B cell (primary cell): ENCODE data around the gene GABRG3. TPM values are rescaled to one million over a fixed set of nuclear protein-coding genes. Genes with fewer than 3 reads are reported as not detected.

ENCODE experiments used
- ATAC-seq: fragments of 200-7000 bp; cut with Tn5 transposase; one replicate; pipeline ENCODE4 v1.10.0; 2021; ENCODE audit warnings: low read depth, mild to moderate bottlenecking, moderate number of reproducible peaks, moderate library complexity
- CTCF ChIA-PET: fragments of 350-600 bp; sonication (Branson Sonifier 250); formaldehyde crosslinking; loops from one replicate; lab custom pipeline; 2021; ENCODE audit warnings: antibody characterized with exemption, inconsistent platforms; lab: Charles Lee
- POLR2A ChIA-PET: fragments of 350-600 bp; sonication (Branson Sonifier 250); formaldehyde crosslinking; loops from one replicate; lab custom pipeline; 2021; ENCODE audit warnings: antibody characterized with exemption; lab: Charles Lee
- DNase-seq: peaks from one replicate; pipeline ENCODE4 v3.0.0; 2013
- H2AFZ ChIP-seq: 2 replicates; pipeline ENCODE4 v1.6.1; 2012; ENCODE audit warnings: mild to moderate bottlenecking, low read depth, low read length; ENCODE audit not compliant: insufficient read depth, poor library complexity, severe bottlenecking
- H3K27ac ChIP-seq, 2 donors: 1 replicate in 1 of 2; 2 replicates in 1 of 2; pipeline ENCODE4 v1.5.1; 2012 to 2013; ENCODE audit warnings: low read length in 2 of 2, mild to moderate bottlenecking in 2 of 2, moderate library complexity in 1 of 2
- H3K27me3 ChIP-seq, 4 experiments: fragments of 200-600 bp in 1 of 4; sonication (generic) in 1 of 4; replicated peaks in 1 of 4; 1 replicate in 2 of 4; 2 replicates in 2 of 4; pipeline versions ENCODE4 v1.6.1 to v1.7.0; 2013 to 2016; ENCODE audit warnings: low read length in 3 of 4, mild to moderate bottlenecking in 2 of 4, mixed read lengths in 1 of 4, moderate library complexity in 1 of 4; ENCODE audit not compliant: insufficient read depth in 4 of 4, control insufficient read depth in 3 of 4; ENCODE audit errors: control extremely low read depth in 1 of 4
- H3K36me3 ChIP-seq, 2 experiments: replicated peaks in 1 of 2; 1 replicate in 1 of 2; 2 replicates in 1 of 2; pipeline versions ENCODE4 v1.6.1 to v1.7.1; 2013; ENCODE audit warnings: low read length in 1 of 2; ENCODE audit not compliant: insufficient read depth in 2 of 2, control insufficient read depth in 1 of 2; ENCODE audit errors: control extremely low read depth in 1 of 2, extremely low read depth in 1 of 2
- H3K4me1 ChIP-seq, 2 donors: fragments of 200-600 bp in 1 of 2; sonication (generic) in 1 of 2; 1 replicate in 1 of 2; 2 replicates in 1 of 2; pipeline versions ENCODE4 v1.5.1 to v1.6.1; 2013 to 2017; ENCODE audit warnings: low read length in 2 of 2; ENCODE audit not compliant: control insufficient read depth in 2 of 2, insufficient read depth in 2 of 2
- H3K4me2 ChIP-seq: replicated peaks from 2 replicates; pipeline ENCODE3; 2012; ENCODE audit warnings: mild to moderate bottlenecking, low read depth, low read length; ENCODE audit not compliant: poor library complexity, severe bottlenecking
- H3K4me3 ChIP-seq, 5 experiments: fragments of 200-600 bp in 1 of 5; sonication (generic) in 1 of 5; 1 replicate in 3 of 5; 2 replicates in 2 of 5; pipeline versions ENCODE4 v1.5.1 to v1.7.0; 2011 to 2016; ENCODE audit warnings: low read length in 4 of 5, mild to moderate bottlenecking in 4 of 5, low read depth in 2 of 5, control low read depth in 1 of 5, moderate library complexity in 1 of 5; ENCODE audit not compliant: insufficient read depth in 1 of 5; ENCODE audit errors: control extremely low read depth in 1 of 5, extremely low read depth in 1 of 5
- H3K79me2 ChIP-seq: fragments of 200-600 bp; sonication (generic); one replicate; pipeline ENCODE4 v1.6.0; 2016; ENCODE audit warnings: low read length; ENCODE audit not compliant: control insufficient read depth, insufficient read depth
- H3K9ac ChIP-seq: fragments of 200-600 bp; sonication (generic); 2 replicates; pipeline ENCODE4 v1.6.1; 2017; ENCODE audit warnings: mild to moderate bottlenecking, low read length, moderate library complexity
- H3K9me3 ChIP-seq, 3 donors: one replicate each; pipeline versions ENCODE4 v1.6.1 to v1.7.1; 2013; ENCODE audit warnings: low read length in 2 of 3; ENCODE audit not compliant: control insufficient read depth in 2 of 3, insufficient read depth in 1 of 3; ENCODE audit errors: control extremely low read depth in 1 of 3
- H4K20me1 ChIP-seq: 2 replicates; pipeline ENCODE4 v1.6.0; 2012; ENCODE audit warnings: mild to moderate bottlenecking, low read length; ENCODE audit not compliant: insufficient read depth, control insufficient read depth, poor library complexity, severe bottlenecking
- H3K27ac Mint-ChIP-seq: one replicate; pipeline ENCODE4 v1.8.0; 2021; ENCODE audit warnings: mixed read lengths
- H3K27me3 Mint-ChIP-seq: one replicate; pipeline ENCODE4 v1.8.0; 2021; ENCODE audit warnings: mixed read lengths
- H3K4me1 Mint-ChIP-seq: one replicate; pipeline ENCODE4 v1.8.0; 2021; ENCODE audit warnings: mixed read lengths
- H3K4me3 Mint-ChIP-seq: one replicate; pipeline ENCODE4 v1.8.0; 2021; ENCODE audit warnings: mixed read lengths
- H3K9me3 Mint-ChIP-seq: one replicate; pipeline ENCODE4 v1.8.0; 2022; ENCODE audit warnings: mixed read lengths; ENCODE audit not compliant: insufficient read depth
- EZH2 ChIP-seq: IDR thresholded peaks from 2 replicates; pipeline ENCODE4 v1.6.1; 2012; ENCODE audit warnings: borderline replicate concordance, low read depth, mild to moderate bottlenecking, moderate library complexity, low read length; ENCODE audit not compliant: insufficient read depth, poor library complexity, severe bottlenecking
- WGBS: methylation state at CpG from one replicate; pipeline ENCODE4 v1.1.5; 2013; ENCODE audit warnings: missing lambda C conversion rate; ENCODE audit not compliant: insufficient coverage; 5-methylcytosine and 5-hydroxymethylcytosine counted together
- intact Hi-C: fragments of 100-400 bp; cut with micrococcal nuclease; formaldehyde crosslinking; loops from one replicate; pipeline ENCODE4 v1.10.0; 2022
- polyA plus RNA-seq: library from polyadenylated mRNA; depleted of rRNA; stranded (reverse); fragments of >200 nt; gene quantifications from 2 replicates; pipeline ENCODE4 v1.2.3, GENCODE V29; 2012
- total RNA-seq, 2 donors: library from RNA; stranded (reverse); fragments of 120-200 nt in 1 of 2; gene quantifications; 1 replicate in 1 of 2; 2 replicates in 1 of 2; pipeline versions ENCODE4 v1.2.3 to v1.2.4, GENCODE V29; 2013 to 2022
- TF ChIP-seq, protein P1 (sequence below): fragments of 200-600 bp; IDR thresholded peaks from one replicate; pipeline ENCODE4 v1.8.0; 2022; ENCODE audit warnings: antibody characterized with exemption, mild to moderate bottlenecking

GABRG3 gene
- total and polyA plus RNA-seq, 2 donors (not counting 1 experiment from before 2014, with no cell fraction given), result not detected

DNA sequence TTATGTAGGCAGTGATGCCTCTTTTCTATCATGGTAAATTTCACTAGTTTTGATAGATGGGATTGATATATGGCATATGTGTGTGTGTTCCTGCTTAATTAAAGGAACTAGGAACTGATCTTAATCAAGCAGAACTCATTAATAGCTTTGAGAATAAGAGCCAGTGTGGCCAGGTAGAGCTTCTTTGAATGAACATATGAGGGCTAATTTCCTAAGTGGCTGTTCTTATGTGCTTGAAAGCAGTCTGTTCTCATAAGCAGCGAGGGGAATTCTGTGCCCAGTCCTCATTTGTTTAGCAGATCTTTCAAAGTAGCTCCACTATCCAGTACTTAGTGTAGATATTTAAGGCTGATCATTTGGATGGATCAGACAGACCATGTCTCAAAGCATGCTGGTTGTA is 164.2 kb downstream of the GABRG3 start:
- H4K20me1 ChIP-seq, result no peaks in the 10 kb centered on the region
- H3K9ac ChIP-seq, result no peak overlapping the region
- no peak overlapping the region for H3K4me3 ChIP-seq
- no peaks in the 10 kb centered on the region for H3K36me3 ChIP-seq
- no peak for ATAC-seq
- DNase-seq, result no peak
- WGBS, result no CpG with 5 or more reads among the region's 1 CpG
- POLR2A ChIA-PET, result no interaction called here
- no peaks in the 10 kb centered on the region for H3K27me3 ChIP-seq
- Mint-ChIP-seq H3K27me3 (no peaks in the 10 kb centered on the region), H3K4me3 (no peak overlapping the region), H3K27ac (no peak overlapping the region), H3K9me3 (no peaks in the 10 kb centered on the region), H3K4me1 (no peaks in the 10 kb centered on the region)
- H3K4me1 ChIP-seq, result no peaks in the 10 kb centered on the region
- intact Hi-C loops, result no loop called here
- no peaks in the 10 kb centered on the region for H3K79me2 ChIP-seq
- H3K9me3 ChIP-seq, result peaks cover 0 to 6% (median 0%) of the 10 kb centered on the region in 3 donors
- H3K27ac ChIP-seq, result no peak overlapping the region
- CTCF ChIA-PET, result interaction anchor here (0.6 kb wide), 1 partner anchor 41 kb away, joined by 5 read pairs; no protein-coding TSS in a partner anchor
- H3K4me2 ChIP-seq, result no peak overlapping the region
- no peak for TF ChIP-seq EZH2
- TF ChIP-seq, protein P1, sequence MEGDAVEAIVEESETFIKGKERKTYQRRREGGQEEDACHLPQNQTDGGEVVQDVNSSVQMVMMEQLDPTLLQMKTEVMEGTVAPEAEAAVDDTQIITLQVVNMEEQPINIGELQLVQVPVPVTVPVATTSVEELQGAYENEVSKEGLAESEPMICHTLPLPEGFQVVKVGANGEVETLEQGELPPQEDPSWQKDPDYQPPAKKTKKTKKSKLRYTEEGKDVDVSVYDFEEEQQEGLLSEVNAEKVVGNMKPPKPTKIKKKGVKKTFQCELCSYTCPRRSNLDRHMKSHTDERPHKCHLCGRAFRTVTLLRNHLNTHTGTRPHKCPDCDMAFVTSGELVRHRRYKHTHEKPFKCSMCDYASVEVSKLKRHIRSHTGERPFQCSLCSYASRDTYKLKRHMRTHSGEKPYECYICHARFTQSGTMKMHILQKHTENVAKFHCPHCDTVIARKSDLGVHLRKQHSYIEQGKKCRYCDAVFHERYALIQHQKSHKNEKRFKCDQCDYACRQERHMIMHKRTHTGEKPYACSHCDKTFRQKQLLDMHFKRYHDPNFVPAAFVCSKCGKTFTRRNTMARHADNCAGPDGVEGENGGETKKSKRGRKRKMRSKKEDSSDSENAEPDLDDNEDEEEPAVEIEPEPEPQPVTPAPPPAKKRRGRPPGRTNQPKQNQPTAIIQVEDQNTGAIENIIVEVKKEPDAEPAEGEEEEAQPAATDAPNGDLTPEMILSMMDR, result no peak
- H2AFZ ChIP-seq, result no peak overlapping the region

DNA sequence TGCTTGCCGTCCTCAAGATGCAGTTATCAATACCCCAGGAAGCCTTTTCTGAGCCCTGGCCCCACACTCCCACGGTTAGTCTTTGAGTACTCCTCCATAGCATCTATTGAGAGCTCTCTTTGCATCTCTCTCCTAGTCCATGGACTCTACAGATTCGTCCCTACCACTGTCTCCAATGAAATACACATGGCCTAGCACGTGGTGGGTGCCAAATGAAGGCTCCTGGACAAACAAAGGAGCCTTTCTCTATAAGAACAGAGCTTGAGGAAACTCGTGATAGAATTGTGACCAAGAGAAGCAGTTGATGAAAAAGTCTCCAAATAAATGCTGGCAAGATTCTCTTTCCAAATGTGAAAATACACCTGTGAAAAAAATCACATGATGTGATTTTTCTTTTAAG is 166.1 kb downstream of the GABRG3 start:
- ChIA-PET POLR2A (no interaction called here), CTCF (no interaction called here)
- H3K27me3 ChIP-seq, result no peaks in the 10 kb centered on the region
- no peaks in the 10 kb centered on the region for H3K79me2 ChIP-seq
- no peaks in the 10 kb centered on the region for H3K36me3 ChIP-seq
- no peak overlapping the region for H3K4me3 ChIP-seq
- ATAC-seq (no peak), DNase-seq (no peak)
- H3K4me1 Mint-ChIP-seq, result no peaks in the 10 kb centered on the region
- no peak overlapping the region for H3K4me3 Mint-ChIP-seq
- no peaks in the 10 kb centered on the region for H3K9me3 Mint-ChIP-seq
- no peak overlapping the region for H3K27ac Mint-ChIP-seq
- H3K9ac ChIP-seq, result no peak overlapping the region
- H3K27ac ChIP-seq, result no peak overlapping the region
- no peaks in the 10 kb centered on the region for H3K4me1 ChIP-seq
- H3K4me2 ChIP-seq, result no peak overlapping the region
- H3K9me3 ChIP-seq, result peaks cover 0 to 6% (median 1%) of the 10 kb centered on the region in 3 donors
- no peaks in the 10 kb centered on the region for H4K20me1 ChIP-seq
- H2AFZ ChIP-seq, result no peak overlapping the region
- H3K27me3 Mint-ChIP-seq, result no peaks in the 10 kb centered on the region
- 68% methylated on average over 2 of the region's 5 CpGs for WGBS
- intact Hi-C loops, result no loop called here
- TF ChIP-seq, protein P1, result no peak
- no peak for TF ChIP-seq EZH2
